Measurements from ENCODE around the gene TOLLIP.

TOLLIP gene

DNA sequence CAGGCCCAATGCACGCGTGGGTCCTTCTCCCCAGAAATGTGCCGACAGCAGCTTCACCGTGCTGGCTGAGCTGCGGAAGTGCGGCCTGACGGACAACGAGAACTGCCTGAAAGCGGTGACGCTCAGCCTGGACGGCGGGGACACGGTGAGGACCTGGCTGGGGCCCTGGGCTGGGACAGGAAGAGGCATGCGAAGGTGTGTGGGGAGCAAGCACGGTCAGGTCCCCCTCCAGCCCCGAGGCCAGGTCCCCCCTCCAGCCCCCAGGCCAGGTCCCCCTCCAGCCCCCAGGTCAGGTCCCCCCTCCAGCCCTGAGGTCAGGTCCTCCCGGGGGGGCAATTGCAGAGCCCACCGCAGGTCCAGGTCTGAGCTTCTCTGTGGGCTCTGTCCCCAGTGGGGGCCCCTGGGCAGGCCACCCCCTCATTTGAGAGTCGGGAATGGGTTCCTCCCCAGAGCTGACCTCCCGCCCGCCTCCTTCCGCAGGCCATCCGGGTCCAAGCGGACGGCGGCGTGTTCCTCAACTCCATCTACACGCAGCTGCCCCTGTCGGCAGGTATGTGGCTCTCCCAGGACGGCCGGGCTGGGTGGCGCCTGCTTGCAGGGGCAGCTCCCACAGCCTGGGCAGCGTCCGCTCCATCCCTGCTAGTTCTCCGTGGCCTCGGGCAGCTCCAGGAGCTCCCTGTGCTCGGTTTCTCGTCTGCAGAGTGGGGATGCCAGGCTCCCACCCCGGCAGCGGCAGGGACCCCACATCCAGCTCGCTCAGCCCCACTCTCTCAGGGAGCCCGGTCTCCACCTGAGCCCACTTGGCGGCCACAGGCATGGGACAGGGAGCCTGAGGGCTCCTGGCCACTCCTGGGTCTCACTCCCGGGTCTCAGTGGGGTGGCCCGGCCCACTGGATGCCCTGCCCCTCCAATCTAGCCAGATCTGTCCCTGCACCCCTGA lies 78.7 kb downstream of the TOLLIP start:
- no peak overlapping the region for H3K4me3 ChIP-seq (replicated peaks; ENCODE audit: insufficient read depth, low read length)
- TF ChIP-seq POLR2AphosphoS5 (IDR thresholded peaks at IDR 0.05; ENCODE audit: low read depth): no peak
- TF ChIP-seq, protein P1, sequence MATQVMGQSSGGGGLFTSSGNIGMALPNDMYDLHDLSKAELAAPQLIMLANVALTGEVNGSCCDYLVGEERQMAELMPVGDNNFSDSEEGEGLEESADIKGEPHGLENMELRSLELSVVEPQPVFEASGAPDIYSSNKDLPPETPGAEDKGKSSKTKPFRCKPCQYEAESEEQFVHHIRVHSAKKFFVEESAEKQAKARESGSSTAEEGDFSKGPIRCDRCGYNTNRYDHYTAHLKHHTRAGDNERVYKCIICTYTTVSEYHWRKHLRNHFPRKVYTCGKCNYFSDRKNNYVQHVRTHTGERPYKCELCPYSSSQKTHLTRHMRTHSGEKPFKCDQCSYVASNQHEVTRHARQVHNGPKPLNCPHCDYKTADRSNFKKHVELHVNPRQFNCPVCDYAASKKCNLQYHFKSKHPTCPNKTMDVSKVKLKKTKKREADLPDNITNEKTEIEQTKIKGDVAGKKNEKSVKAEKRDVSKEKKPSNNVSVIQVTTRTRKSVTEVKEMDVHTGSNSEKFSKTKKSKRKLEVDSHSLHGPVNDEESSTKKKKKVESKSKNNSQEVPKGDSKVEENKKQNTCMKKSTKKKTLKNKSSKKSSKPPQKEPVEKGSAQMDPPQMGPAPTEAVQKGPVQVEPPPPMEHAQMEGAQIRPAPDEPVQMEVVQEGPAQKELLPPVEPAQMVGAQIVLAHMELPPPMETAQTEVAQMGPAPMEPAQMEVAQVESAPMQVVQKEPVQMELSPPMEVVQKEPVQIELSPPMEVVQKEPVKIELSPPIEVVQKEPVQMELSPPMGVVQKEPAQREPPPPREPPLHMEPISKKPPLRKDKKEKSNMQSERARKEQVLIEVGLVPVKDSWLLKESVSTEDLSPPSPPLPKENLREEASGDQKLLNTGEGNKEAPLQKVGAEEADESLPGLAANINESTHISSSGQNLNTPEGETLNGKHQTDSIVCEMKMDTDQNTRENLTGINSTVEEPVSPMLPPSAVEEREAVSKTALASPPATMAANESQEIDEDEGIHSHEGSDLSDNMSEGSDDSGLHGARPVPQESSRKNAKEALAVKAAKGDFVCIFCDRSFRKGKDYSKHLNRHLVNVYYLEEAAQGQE (IDR thresholded peaks at IDR 0.05; ENCODE audit: insufficient replicate concordance, low read depth): no peak
- TF ChIP-seq GABPA (IDR thresholded peaks at IDR 0.05; ENCODE audit: low read depth): no peak
- no peak for TF ChIP-seq SPI1 (IDR thresholded peaks at IDR 0.05; ENCODE audit: borderline replicate concordance, low read depth)
- TF ChIP-seq, protein P2, sequence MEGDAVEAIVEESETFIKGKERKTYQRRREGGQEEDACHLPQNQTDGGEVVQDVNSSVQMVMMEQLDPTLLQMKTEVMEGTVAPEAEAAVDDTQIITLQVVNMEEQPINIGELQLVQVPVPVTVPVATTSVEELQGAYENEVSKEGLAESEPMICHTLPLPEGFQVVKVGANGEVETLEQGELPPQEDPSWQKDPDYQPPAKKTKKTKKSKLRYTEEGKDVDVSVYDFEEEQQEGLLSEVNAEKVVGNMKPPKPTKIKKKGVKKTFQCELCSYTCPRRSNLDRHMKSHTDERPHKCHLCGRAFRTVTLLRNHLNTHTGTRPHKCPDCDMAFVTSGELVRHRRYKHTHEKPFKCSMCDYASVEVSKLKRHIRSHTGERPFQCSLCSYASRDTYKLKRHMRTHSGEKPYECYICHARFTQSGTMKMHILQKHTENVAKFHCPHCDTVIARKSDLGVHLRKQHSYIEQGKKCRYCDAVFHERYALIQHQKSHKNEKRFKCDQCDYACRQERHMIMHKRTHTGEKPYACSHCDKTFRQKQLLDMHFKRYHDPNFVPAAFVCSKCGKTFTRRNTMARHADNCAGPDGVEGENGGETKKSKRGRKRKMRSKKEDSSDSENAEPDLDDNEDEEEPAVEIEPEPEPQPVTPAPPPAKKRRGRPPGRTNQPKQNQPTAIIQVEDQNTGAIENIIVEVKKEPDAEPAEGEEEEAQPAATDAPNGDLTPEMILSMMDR (IDR thresholded peaks at IDR 0.05; ENCODE audit: insufficient read depth, low read length): no peak
- DNase-seq (ENCODE audit: low read depth in 1 of 2, low spot score in 1 of 2): no peak

DNA sequence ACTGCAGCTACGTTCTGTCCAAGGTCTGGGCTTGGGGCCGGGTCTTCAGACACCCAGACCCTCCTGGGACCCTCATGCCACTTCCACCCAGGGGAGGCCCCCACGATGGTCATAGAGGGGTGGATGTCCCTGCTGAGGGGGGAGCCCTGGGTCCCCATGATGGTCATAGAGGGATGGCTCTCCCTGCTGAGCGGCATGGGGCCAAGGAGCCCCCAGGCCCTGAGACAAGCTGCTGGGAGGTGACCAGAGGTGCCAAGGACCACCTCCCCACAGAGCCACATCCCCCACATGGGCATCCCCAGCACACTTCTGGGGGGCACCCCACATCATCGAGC lies 79.3 kb downstream of the TOLLIP start:
- Histone ChIP-seq H3K4me3 (replicated peaks; ENCODE audit: insufficient read depth, low read length) (no peak overlapping the region), H3K27ac (replicated peaks) (no peak overlapping the region), H3K27me3 (ENCODE audit: insufficient read depth, poor library complexity, severe bottlenecking) (peaks cover 12% of the 10 kb centered on the region)
- TF ChIP-seq, protein P2 (IDR thresholded peaks at IDR 0.05; ENCODE audit: insufficient read depth, low read length): no peak
- TF ChIP-seq SPI1 (IDR thresholded peaks at IDR 0.05; ENCODE audit: borderline replicate concordance, low read depth) (no peak), POLR2AphosphoS5 (IDR thresholded peaks at IDR 0.05; ENCODE audit: low read depth) (no peak)
- DNase-seq (ENCODE audit: low read depth in 1 of 2, low spot score in 1 of 2): no peak

More for the DNA sequence above, 78.7 kb downstream of the TOLLIP start:
- no peak overlapping the region for H3K27ac ChIP-seq (replicated peaks)
- H3K27me3 ChIP-seq (ENCODE audit: insufficient read depth, poor library complexity, severe bottlenecking): peaks cover 9% of the 10 kb centered on the region

DNA sequence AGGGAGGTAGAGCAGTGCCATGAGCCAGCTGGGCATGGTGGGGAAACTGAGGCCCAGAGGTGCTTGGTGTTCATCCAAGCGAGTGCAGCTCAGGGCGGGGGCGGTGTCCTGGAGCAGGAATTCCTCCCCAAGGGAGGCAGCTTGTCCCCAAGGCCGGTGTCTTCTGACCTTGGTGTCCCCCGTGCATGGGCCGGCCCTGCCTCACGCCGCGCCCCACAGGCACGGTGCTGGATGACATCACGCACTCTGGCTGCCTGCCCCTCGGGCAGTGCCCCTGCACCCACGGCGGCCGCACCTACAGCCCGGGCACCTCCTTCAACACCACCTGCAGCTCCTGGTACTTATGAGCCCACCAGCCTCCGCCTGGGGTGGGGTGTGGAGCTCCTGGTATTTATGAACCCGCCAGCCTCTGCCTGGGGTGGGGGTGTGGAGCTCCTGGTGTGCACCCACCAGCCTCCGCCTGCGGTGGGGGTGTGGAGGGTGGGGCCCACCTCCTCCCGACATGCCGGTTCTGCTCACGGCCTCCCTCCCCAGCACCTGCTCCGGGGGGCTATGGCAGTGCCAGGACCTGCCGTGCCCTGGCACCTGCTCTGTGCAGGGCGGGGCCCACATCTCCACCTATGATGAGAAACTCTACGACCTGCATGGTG lies 79.8 kb downstream of the TOLLIP start:
- H3K27ac ChIP-seq (replicated peaks): no peak overlapping the region
- peaks cover 12% of the 10 kb centered on the region for H3K27me3 ChIP-seq (ENCODE audit: insufficient read depth, poor library complexity, severe bottlenecking)
- TF ChIP-seq POLR2AphosphoS5 (IDR thresholded peaks at IDR 0.05; ENCODE audit: low read depth) (no peak), GABPA (IDR thresholded peaks at IDR 0.05; ENCODE audit: low read depth) (no peak), SPI1 (IDR thresholded peaks at IDR 0.05; ENCODE audit: borderline replicate concordance, low read depth) (no peak)
- TF ChIP-seq, protein P1 (IDR thresholded peaks at IDR 0.05; ENCODE audit: insufficient replicate concordance, low read depth): no peak
- TF ChIP-seq, protein P2 (IDR thresholded peaks at IDR 0.05; ENCODE audit: insufficient read depth, low read length): no peak
- DNase-seq (ENCODE audit: low read depth in 1 of 2, low spot score in 1 of 2): no peak
- no peak overlapping the region for H3K4me3 ChIP-seq (replicated peaks; ENCODE audit: insufficient read depth, low read length)
